HepG2 (cell line): ENCODE data around the gene ZSCAN31. TPM values are rescaled to one million over a fixed set of nuclear protein-coding genes. Genes with fewer than 3 reads are reported as not detected.

Source experiments
- CBFB ChIP-seq: sonication (generic); formaldehyde crosslinking; IDR thresholded peaks from 2 replicates; pipeline ENCODE4 v1.4.0; 2020; ENCODE audit warnings: missing genetic modification reagents
- CBX1 ChIP-seq: IDR thresholded peaks from one replicate; pipeline ENCODE4 v1.6.1; 2016; ENCODE audit warnings: antibody characterized with exemption, low read depth
- CEBPB ChIP-seq: IDR thresholded peaks from 2 replicates; pipeline ENCODE4 v1.6.1; 2011; ENCODE audit warnings: low read depth, low read length, improper control_type of control experiment, borderline replicate concordance
- LCORL ChIP-seq, 2 experiments: fragments of 450-650 bp in 1 of 2; sonication (generic) in 1 of 2; formaldehyde crosslinking in 1 of 2; IDR thresholded peaks; 2 replicates each; pipeline versions ENCODE4 v1.5.0 to v1.6.1; 2017 to 2020; ENCODE audit warnings: antibody characterized with exemption in 1 of 2, missing genetic modification reagents in 1 of 2
- NFKB2 ChIP-seq: sonication (generic); formaldehyde crosslinking; IDR thresholded peaks from 2 replicates; pipeline ENCODE4 v1.4.0; 2020; ENCODE audit warnings: missing genetic modification reagents, borderline replicate concordance
- NR2F2 ChIP-seq: IDR thresholded peaks from 2 replicates; pipeline ENCODE4 v1.6.1; 2012; ENCODE audit warnings: low read depth, inconsistent platforms, borderline replicate concordance
- NRL ChIP-seq: sonication (generic); formaldehyde crosslinking; IDR thresholded peaks from 2 replicates; pipeline ENCODE4 v1.5.0; 2020; ENCODE audit warnings: missing genetic modification reagents, mild to moderate bottlenecking, moderate library complexity, borderline replicate concordance
- REL ChIP-seq: sonication (generic); formaldehyde crosslinking; conservative IDR thresholded peaks from 2 replicates; pipeline ENCODE4 v1.8.0; 2022; ENCODE audit warnings: mild to moderate bottlenecking, missing genetic modification reagents, moderate library complexity
- RFX5 ChIP-seq: IDR thresholded peaks from 2 replicates; pipeline ENCODE4 v1.6.1; 2011; ENCODE audit warnings: low read depth, low read length, improper control_type of control experiment
- SALL2 ChIP-seq: sonication (generic); formaldehyde crosslinking; IDR thresholded peaks from 2 replicates; pipeline ENCODE4 v1.8.1; 2023; ENCODE audit warnings: mild to moderate bottlenecking, missing genetic modification reagents, inconsistent platforms
- TBX3 ChIP-seq: fragments of 450-650 bp; IDR thresholded peaks from 2 replicates; pipeline ENCODE4 v1.6.1; 2017; ENCODE audit warnings: antibody characterized with exemption, mild to moderate bottlenecking, inconsistent platforms, borderline replicate concordance
- ZFY ChIP-seq: sonication (generic); formaldehyde crosslinking; IDR thresholded peaks from 2 replicates; pipeline ENCODE4 v1.4.0; 2020; ENCODE audit warnings: missing genetic modification reagents
- ZNF337 ChIP-seq: sonication (generic); formaldehyde crosslinking; IDR thresholded peaks from 2 replicates; pipeline ENCODE4 v1.5.1; 2020; ENCODE audit warnings: missing genetic modification reagents, low read depth, mild to moderate bottlenecking, borderline replicate concordance
- ZNF430 ChIP-seq: sonication (generic); formaldehyde crosslinking; IDR thresholded peaks from 2 replicates; pipeline ENCODE4 v1.9.0; 2021; ENCODE audit warnings: mild to moderate bottlenecking, missing genetic modification reagents
- ZNF446 ChIP-seq: sonication (generic); formaldehyde crosslinking; IDR thresholded peaks from 2 replicates; pipeline ENCODE4 v1.5.0; 2020; ENCODE audit warnings: mild to moderate bottlenecking, missing genetic modification reagents
- ZNF720 ChIP-seq: sonication (generic); formaldehyde crosslinking; IDR thresholded peaks from 2 replicates; pipeline ENCODE4 v1.4.0; 2020; ENCODE audit warnings: missing genetic modification reagents
- ZSCAN31 ChIP-seq: sonication (generic); formaldehyde crosslinking; IDR thresholded peaks from 2 replicates; pipeline ENCODE4 v1.5.0; 2020; ENCODE audit warnings: low read depth, mild to moderate bottlenecking, missing genetic modification reagents
- polyA plus RNA-seq, 8 experiments: library from polyadenylated mRNA; depleted of rRNA in 3 of 8; stranded (reverse) in 7 of 8; unstranded in 1 of 8; fragments of >200 nt; fragmentation: Illumina TruSeq in 4 of 8; extraction: Trizol in 4 of 8; gene quantifications; 2 replicates each; pipeline versions ENCODE4 v1.2.1 to v1.2.3, GENCODE V29; 2011 to 2016; ENCODE audit warnings: low read depth in 4 of 8, missing spikeins in 1 of 8, mixed read lengths in 1 of 8; ENCODE audit not compliant: insufficient read depth in 1 of 8
- total RNA-seq, 5 experiments: library from RNA; depleted of rRNA; stranded (reverse); fragments of >200 nt; fragmentation: Illumina TruSeq; extraction: Trizol; gene quantifications; 2 replicates each; pipeline ENCODE4 v1.2.3, GENCODE V29; 2016; ENCODE audit warnings: low read depth in 1 of 5
- TF ChIP-seq, protein P1 (sequence below): sonication (generic); formaldehyde crosslinking; IDR thresholded peaks from 2 replicates; pipeline ENCODE4 v1.4.0; 2020; ENCODE audit warnings: mild to moderate bottlenecking, missing genetic modification reagents
- TF ChIP-seq, protein P2 (sequence below): sonication (generic); formaldehyde crosslinking; IDR thresholded peaks from 2 replicates; pipeline ENCODE4 v1.5.0; 2020; ENCODE audit warnings: missing genetic modification reagents, mild to moderate bottlenecking, borderline replicate concordance
- TF ChIP-seq, protein P3 (sequence below): sonication (generic); formaldehyde crosslinking; IDR thresholded peaks from 2 replicates; pipeline ENCODE4 v1.5.0; 2020; ENCODE audit warnings: mild to moderate bottlenecking, missing genetic modification reagents

ZSCAN31 gene
- total and polyA plus RNA-seq, 2 of the 13 experiments (the other 11 are each of a cell fraction or from before 2014, with no cell fraction given), result 5.3 to 6.2 TPM

DNA sequence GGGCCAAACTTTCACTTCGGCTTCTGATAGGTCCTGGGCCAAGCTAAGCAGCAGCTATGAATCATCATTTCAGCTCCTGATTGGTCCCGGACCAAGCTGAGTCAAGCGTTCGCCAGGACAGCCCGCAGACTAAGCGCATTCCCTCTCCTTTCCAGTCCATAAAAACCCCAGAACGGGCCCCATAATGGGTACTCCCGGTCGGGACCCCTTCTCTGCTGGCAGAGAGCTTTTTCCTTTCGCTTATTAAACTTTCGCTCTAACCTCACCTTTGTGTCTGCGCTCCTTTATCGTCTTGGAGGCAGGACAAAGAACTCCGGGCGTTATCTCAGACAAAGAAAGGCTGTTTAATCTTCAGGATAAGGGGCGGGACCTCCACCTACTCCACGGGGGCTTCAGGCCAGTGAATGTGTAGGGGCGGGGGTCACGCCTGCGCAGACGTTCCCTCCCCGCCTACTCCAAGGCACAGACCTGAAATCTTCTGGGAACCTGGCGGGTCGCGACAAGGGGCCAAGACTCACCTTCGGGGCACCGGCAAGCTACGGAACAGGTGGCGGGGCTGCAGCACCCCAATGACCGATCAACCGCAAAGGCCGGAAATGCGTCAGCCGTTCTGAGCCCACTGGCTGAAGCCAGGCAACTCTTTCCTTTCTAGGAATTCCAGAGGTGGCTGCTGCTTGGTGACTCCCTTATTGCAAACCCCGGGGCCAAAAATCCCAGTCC lies at the start of gene ZSCAN31 (continued):
- TF ChIP-seq NR2F2, result peak; percentile 37; the same call in 1 of the 2 replicates
- peak; percentile 86; the same call in 1 of the 2 replicates for TF ChIP-seq NFKB2 (CRISPR knock-in tag)
- TF ChIP-seq, protein P1, sequence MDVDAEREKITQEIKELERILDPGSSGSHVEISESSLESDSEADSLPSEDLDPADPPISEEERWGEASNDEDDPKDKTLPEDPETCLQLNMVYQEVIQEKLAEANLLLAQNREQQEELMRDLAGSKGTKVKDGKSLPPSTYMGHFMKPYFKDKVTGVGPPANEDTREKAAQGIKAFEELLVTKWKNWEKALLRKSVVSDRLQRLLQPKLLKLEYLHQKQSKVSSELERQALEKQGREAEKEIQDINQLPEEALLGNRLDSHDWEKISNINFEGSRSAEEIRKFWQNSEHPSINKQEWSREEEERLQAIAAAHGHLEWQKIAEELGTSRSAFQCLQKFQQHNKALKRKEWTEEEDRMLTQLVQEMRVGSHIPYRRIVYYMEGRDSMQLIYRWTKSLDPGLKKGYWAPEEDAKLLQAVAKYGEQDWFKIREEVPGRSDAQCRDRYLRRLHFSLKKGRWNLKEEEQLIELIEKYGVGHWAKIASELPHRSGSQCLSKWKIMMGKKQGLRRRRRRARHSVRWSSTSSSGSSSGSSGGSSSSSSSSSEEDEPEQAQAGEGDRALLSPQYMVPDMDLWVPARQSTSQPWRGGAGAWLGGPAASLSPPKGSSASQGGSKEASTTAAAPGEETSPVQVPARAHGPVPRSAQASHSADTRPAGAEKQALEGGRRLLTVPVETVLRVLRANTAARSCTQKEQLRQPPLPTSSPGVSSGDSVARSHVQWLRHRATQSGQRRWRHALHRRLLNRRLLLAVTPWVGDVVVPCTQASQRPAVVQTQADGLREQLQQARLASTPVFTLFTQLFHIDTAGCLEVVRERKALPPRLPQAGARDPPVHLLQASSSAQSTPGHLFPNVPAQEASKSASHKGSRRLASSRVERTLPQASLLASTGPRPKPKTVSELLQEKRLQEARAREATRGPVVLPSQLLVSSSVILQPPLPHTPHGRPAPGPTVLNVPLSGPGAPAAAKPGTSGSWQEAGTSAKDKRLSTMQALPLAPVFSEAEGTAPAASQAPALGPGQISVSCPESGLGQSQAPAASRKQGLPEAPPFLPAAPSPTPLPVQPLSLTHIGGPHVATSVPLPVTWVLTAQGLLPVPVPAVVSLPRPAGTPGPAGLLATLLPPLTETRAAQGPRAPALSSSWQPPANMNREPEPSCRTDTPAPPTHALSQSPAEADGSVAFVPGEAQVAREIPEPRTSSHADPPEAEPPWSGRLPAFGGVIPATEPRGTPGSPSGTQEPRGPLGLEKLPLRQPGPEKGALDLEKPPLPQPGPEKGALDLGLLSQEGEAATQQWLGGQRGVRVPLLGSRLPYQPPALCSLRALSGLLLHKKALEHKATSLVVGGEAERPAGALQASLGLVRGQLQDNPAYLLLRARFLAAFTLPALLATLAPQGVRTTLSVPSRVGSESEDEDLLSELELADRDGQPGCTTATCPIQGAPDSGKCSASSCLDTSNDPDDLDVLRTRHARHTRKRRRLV, result no peak
- peak; percentile 18; the same call in 1 of the 2 replicates for TF ChIP-seq ZSCAN31 (CRISPR knock-in tag)
- peak; percentile 81 for TF ChIP-seq ZNF430 (CRISPR knock-in tag)
- TF ChIP-seq RFX5, result peak; percentile 85
- peak; percentile 76 for TF ChIP-seq SALL2 (CRISPR knock-in tag)
- TF ChIP-seq, protein P2, sequence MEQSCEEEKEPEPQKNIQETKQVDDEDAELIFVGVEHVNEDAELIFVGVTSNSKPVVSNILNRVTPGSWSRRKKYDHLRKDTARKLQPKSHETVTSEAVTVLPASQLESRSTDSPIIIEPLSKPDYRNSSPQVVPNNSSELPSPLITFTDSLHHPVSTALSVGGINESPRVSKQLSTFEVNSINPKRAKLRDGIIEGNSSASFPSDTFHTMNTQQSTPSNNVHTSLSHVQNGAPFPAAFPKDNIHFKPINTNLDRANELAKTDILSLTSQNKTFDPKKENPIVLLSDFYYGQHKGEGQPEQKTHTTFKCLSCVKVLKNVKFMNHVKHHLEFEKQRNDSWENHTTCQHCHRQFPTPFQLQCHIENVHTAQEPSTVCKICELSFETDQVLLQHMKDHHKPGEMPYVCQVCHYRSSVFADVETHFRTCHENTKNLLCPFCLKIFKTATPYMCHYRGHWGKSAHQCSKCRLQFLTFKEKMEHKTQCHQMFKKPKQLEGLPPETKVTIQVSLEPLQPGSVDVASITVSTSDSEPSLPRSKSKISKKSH, result peak; percentile 82; the same call in 1 of the 2 replicates
- no peak; the same call in 1 of the 2 replicates for TF ChIP-seq ZNF720 (CRISPR knock-in tag)
- no peak for TF ChIP-seq REL (CRISPR knock-in tag)
- no peak for TF ChIP-seq TBX3
- peak; percentile 75 for TF ChIP-seq CBFB (CRISPR knock-in tag)
- TF ChIP-seq ZNF446 (CRISPR knock-in tag), result peak; percentile 88
- no peak for TF ChIP-seq LCORL (IDR thresholded peaks at IDR 0.05)
- 0 out of 2 replicates have a peak, but pooled peaks have one; percentile 55 for TF ChIP-seq LCORL (CRISPR knock-in tag; IDR thresholded peaks at IDR 0.05)
- TF ChIP-seq CBX1, result no peak
- TF ChIP-seq ZFY (CRISPR knock-in tag), result peak; percentile 77
- TF ChIP-seq, protein P3, sequence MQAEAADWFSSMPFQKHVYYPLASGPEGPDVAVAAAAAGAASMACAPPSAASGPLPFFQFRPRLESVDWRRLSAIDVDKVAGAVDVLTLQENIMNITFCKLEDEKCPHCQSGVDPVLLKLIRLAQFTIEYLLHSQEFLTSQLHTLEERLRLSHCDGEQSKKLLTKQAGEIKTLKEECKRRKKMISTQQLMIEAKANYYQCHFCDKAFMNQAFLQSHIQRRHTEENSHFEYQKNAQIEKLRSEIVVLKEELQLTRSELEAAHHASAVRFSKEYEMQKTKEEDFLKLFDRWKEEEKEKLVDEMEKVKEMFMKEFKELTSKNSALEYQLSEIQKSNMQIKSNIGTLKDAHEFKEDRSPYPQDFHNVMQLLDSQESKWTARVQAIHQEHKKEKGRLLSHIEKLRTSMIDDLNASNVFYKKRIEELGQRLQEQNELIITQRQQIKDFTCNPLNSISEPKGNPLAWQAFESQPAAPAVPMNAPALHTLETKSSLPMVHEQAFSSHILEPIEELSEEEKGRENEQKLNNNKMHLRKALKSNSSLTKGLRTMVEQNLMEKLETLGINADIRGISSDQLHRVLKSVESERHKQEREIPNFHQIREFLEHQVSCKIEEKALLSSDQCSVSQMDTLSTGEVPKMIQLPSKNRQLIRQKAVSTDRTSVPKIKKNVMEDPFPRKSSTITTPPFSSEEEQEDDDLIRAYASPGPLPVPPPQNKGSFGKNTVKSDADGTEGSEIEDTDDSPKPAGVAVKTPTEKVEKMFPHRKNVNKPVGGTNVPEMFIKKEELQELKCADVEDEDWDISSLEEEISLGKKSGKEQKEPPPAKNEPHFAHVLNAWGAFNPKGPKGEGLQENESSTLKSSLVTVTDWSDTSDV (CRISPR knock-in tag), result peak; percentile 75; the same call in 1 of the 2 replicates
- TF ChIP-seq NRL, result peak; percentile 96
- TF ChIP-seq CEBPB, result no peak
- TF ChIP-seq ZNF337 (CRISPR knock-in tag), result peak; percentile 48; the same call in 1 of the 2 replicates
